ENCODE results near the gene DNAJC11. TPM values are rescaled to one million over a fixed set of nuclear protein-coding genes. Genes with fewer than 3 reads are reported as not detected.
"Not testable (repeated sequence)": the region's sequence is repeated elsewhere in the genome, so short reads cannot be mapped to it uniquely, and the experiment has no call there.

DNAJC11 gene
- total RNA-seq, 1 donor from 2014 or later: 47.6 TPM

DNA sequence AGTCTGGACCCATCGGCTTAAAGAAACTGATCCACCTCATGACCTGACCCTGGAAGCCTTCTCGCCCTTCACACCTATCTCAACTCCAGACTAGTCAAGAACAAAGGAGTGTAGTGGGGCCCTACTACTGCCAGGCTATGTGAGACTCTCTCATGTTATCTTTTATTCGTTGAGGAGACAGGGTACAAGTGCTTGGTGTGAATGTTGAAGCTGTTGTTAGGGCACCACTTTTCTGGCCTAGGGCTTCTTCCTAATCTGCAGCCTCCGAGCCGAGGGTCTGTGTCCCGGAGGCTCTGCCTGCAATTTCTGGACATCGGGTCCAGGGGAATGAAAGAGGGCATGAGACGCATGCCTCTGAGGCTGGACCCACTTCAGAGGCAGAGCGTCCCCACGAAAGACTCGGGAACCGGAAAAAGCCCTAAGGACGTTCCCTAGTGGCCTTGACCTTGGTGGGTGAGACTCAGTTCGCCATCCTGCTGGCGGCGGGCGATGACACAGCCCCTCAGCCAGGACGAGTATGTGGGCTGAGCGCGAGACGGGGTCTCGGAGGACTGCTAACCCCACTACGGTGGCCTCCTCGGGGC lies 671 bp downstream of the DNAJC11 start:
- DNase-seq (ENCODE audit: low spot score): peak; percentile 8
- Histone ChIP-seq H3K79me2 (ENCODE audit: low read depth) (peaks cover 56% of the 10 kb centered on the region), H3K9ac (peak overlapping the region; percentile 91), H3K27me3 (no peaks in the 10 kb centered on the region), H3K4me3 (peak overlapping the region; percentile 85), H3K9me3 (ENCODE audit: low read depth) (no peaks in the 10 kb centered on the region), H3K27ac (no peak overlapping the region), H4K20me1 (ENCODE audit: low read depth) (peaks cover 33% of the 10 kb centered on the region), H3K36me3 (no peaks in the 10 kb centered on the region), H3F3A (ENCODE audit: low read depth) (peaks cover 6% of the 10 kb centered on the region), H2AFZ (replicated peaks) (peak overlapping the region; percentile 96), H3K4me1 (peaks cover 9% of the 10 kb centered on the region), H3K4me2 (peak overlapping the region; percentile 92)
- TF ChIP-seq EZH2 (IDR thresholded peaks at IDR 0.05) (no peak), EZH2phosphoT487 (IDR thresholded peaks at IDR 0.05) (no peak)
- TF ChIP-seq, protein P1, sequence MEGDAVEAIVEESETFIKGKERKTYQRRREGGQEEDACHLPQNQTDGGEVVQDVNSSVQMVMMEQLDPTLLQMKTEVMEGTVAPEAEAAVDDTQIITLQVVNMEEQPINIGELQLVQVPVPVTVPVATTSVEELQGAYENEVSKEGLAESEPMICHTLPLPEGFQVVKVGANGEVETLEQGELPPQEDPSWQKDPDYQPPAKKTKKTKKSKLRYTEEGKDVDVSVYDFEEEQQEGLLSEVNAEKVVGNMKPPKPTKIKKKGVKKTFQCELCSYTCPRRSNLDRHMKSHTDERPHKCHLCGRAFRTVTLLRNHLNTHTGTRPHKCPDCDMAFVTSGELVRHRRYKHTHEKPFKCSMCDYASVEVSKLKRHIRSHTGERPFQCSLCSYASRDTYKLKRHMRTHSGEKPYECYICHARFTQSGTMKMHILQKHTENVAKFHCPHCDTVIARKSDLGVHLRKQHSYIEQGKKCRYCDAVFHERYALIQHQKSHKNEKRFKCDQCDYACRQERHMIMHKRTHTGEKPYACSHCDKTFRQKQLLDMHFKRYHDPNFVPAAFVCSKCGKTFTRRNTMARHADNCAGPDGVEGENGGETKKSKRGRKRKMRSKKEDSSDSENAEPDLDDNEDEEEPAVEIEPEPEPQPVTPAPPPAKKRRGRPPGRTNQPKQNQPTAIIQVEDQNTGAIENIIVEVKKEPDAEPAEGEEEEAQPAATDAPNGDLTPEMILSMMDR (IDR thresholded peaks at IDR 0.05): no peak
- H3K27me3 Mint-ChIP-seq (ENCODE audit: insufficient read depth, low read depth): peaks cover 2% of the 10 kb centered on the region
- H3K4me1 Mint-ChIP-seq: peaks cover 16% of the 10 kb centered on the region
- no peaks in the 10 kb centered on the region for H3K9me3 Mint-ChIP-seq
- H3K4me3 Mint-ChIP-seq: peak overlapping the region; percentile 94
- no peaks in the 10 kb centered on the region for H3K36me3 Mint-ChIP-seq
- peak overlapping the region; percentile 50 for H3K27ac Mint-ChIP-seq

DNA sequence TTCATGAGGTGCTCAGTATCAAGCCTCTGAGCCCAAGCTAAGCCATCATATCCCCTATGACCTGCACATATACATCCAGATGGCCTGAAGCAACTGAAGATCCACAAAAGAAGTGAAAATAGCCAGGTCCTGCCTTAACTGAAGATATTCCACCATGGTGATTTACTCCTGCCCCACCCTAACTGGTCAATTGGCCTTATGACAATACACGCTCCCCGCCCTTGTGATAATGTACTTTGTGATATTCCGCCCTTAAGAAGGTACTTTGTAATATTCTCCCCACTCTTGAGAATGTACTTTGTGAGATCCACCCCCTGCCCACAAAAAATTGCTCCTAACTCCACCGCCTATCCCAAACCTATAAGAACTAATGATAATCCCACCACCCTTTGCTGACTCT lies 1.7 kb downstream of the DNAJC11 start:
- peaks cover 16% of the 10 kb centered on the region for H3K4me1 Mint-ChIP-seq

DNA sequence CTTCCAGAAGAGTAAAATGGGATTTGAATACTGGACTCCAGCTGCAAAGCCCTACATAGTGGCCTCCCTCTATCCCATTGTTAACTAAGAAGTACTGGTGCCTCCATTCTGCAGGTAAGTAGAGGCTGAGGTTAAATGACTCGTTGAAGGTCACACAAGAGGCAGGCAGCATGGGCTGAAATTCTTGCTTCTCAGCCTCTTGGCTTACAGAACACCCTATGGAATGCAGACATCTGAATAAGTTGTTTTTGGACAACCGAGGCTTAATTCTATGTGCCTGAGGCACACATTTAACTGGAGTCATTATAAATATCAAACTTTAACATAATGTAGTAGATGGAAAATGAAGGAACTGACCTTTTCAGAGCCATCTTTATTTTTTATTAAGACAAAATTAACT lies 5.7 kb downstream of the DNAJC11 start:
- Histone ChIP-seq H3K36me3 (no peaks in the 10 kb centered on the region), H3K9me3 (ENCODE audit: low read depth) (no peaks in the 10 kb centered on the region), H3K79me2 (ENCODE audit: low read depth) (peaks cover 95% of the 10 kb centered on the region), H3K9ac (no peak overlapping the region), H4K20me1 (ENCODE audit: low read depth) (peaks cover 46% of the 10 kb centered on the region), H3F3A (ENCODE audit: low read depth) (peaks cover 12% of the 10 kb centered on the region), H3K4me2 (no peak overlapping the region), H3K4me3 (no peak overlapping the region), H3K4me1 (peaks cover 9% of the 10 kb centered on the region), H3K27ac (no peak overlapping the region), H3K27me3 (no peaks in the 10 kb centered on the region), H2AFZ (replicated peaks) (no peak overlapping the region)
- H3K4me3 Mint-ChIP-seq: no peak overlapping the region
- H3K27ac Mint-ChIP-seq: no peak overlapping the region
- DNase-seq (ENCODE audit: low spot score): no peak
- peaks cover 18% of the 10 kb centered on the region for H3K4me1 Mint-ChIP-seq
- no peaks in the 10 kb centered on the region for H3K27me3 Mint-ChIP-seq (ENCODE audit: insufficient read depth, low read depth)
- H3K9me3 Mint-ChIP-seq: no peaks in the 10 kb centered on the region
- H3K36me3 Mint-ChIP-seq: peaks cover 2% of the 10 kb centered on the region
- TF ChIP-seq EZH2phosphoT487 (IDR thresholded peaks at IDR 0.05) (no peak), EZH2 (IDR thresholded peaks at IDR 0.05) (no peak)
- TF ChIP-seq, protein P1 (IDR thresholded peaks at IDR 0.05): no peak

More for the DNA sequence above, 1.7 kb downstream of the DNAJC11 start:
- H3K27ac ChIP-seq; DNase-seq (ENCODE audit: low spot score); H3K9me3 ChIP-seq (ENCODE audit: low read depth); H3K9ac ChIP-seq; H3F3A ChIP-seq (ENCODE audit: low read depth); H3K4me1 ChIP-seq; H3K27me3 Mint-ChIP-seq (ENCODE audit: insufficient read depth, low read depth); H2AFZ ChIP-seq (replicated peaks); H3K36me3 ChIP-seq; H3K9me3 Mint-ChIP-seq; H3K27me3 ChIP-seq; H3K36me3 Mint-ChIP-seq: not testable (repeated sequence)
- Histone ChIP-seq H4K20me1 (ENCODE audit: low read depth) (peaks cover 36% of the 10 kb centered on the region), H3K79me2 (ENCODE audit: low read depth) (peaks cover 65% of the 10 kb centered on the region), H3K4me3 (peak overlapping the region; percentile 85), H3K4me2 (peak overlapping the region; percentile 92)
- Mint-ChIP-seq H3K4me3 (peak overlapping the region; percentile 94), H3K27ac (peak overlapping the region; percentile 11)

DNA sequence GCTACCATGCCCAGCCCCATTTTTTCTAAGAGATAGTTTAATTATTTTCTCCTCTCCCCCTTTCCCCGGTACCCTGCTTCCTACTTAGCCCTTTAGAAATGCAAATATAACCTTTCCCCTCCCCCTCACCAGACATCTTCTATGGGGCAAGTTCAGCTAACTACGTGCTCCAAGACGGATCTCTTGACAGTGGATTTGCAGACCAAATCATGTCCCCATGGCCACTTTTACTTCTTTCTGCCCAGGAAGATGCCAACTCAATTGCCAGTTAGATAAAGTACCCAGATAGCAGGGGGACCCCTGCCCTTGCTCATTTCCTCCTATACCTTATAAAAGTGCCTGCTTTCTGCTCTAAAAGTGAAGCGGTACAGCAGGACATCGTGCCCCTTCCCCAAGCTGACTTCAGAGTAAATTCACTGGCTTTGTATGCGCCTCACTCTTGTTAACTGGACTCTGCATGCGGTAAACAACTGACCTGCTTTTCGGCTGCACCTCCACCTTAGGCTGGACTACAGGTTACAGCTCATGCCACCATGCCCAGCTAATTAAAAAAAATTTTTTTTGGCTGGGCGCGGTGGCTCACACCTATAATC lies 7.4 kb downstream of the DNAJC11 start:
- DNase-seq (ENCODE audit: low spot score): no peak
- Histone ChIP-seq H4K20me1 (ENCODE audit: low read depth) (peaks cover 40% of the 10 kb centered on the region), H3K4me3 (no peak overlapping the region), H3K9ac (no peak overlapping the region), H3K36me3 (no peaks in the 10 kb centered on the region), H3F3A (ENCODE audit: low read depth) (peaks cover 12% of the 10 kb centered on the region), H3K4me1 (no peaks in the 10 kb centered on the region), H3K9me3 (ENCODE audit: low read depth) (no peaks in the 10 kb centered on the region), H2AFZ (replicated peaks) (no peak overlapping the region), H3K27ac (no peak overlapping the region), H3K79me2 (ENCODE audit: low read depth) (peaks cover 95% of the 10 kb centered on the region), H3K27me3 (no peaks in the 10 kb centered on the region), H3K4me2 (no peak overlapping the region)
- H3K4me3 Mint-ChIP-seq: no peak overlapping the region
- no peak overlapping the region for H3K27ac Mint-ChIP-seq
- no peak for TF ChIP-seq EZH2phosphoT487 (IDR thresholded peaks at IDR 0.05)
- TF ChIP-seq, protein P1 (IDR thresholded peaks at IDR 0.05): no peak
- TF ChIP-seq EZH2 (IDR thresholded peaks at IDR 0.05): no peak
- H3K9me3 Mint-ChIP-seq: no peaks in the 10 kb centered on the region
- no peaks in the 10 kb centered on the region for H3K27me3 Mint-ChIP-seq (ENCODE audit: insufficient read depth, low read depth)
- H3K36me3 Mint-ChIP-seq: peaks cover 2% of the 10 kb centered on the region
- peaks cover 2% of the 10 kb centered on the region for H3K4me1 Mint-ChIP-seq

All from neural progenitor cell (in vitro differentiated cells).